Loucy (cell line): ENCODE data around the gene ACAN.

Source experiments
- EZH2phosphoT487 ChIP-seq: fragments of 200-600 bp; IDR thresholded peaks from 2 replicates; pipeline ENCODE4 v1.6.1; 2018; ENCODE audit warnings: antibody characterized with exemption, mild to moderate bottlenecking, moderate library complexity, borderline replicate concordance
- TF ChIP-seq, protein P1 (sequence below): fragments of 200-600 bp; sonication (generic); conservative IDR thresholded peaks from 2 replicates; pipeline ENCODE4 v1.5.1; 2014; ENCODE audit warnings: mild to moderate bottlenecking, antibody characterized with exemption, low read length

DNA sequence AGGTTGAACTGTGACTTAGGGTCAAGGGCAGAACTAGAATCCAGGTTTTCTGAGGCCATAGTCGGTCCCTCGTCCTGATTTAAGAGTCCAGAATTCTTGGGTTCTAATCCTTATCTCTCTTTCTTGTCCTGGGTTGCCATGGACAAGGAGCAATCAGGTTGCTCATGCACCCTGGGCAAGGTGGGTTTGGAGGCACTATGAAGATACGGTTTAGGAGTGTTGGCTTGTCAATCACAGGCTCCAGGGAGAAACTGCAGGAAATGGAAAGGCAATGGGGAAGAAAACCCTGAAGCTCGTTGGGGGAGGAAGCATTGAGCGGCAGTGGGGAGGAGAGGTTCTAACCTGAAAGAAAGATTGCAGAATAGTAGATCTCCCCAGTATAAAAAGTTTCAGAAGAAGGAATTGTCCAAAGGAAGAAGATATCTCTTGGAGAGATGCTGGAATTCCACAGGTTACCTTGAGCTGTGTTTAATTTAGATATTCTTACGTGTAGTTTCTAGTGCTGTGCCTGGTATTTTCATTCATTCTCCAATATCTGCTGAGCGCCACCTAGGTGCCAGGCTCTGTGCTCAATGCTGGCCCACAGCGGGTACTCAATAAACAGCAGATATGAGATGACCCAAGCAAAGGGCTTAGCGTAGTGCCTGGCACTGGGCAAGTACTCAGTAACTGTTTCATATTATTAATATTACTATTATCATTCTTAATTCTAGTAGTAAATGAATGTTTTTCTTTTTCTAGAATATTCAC, 2.0 kb downstream of the ACAN start:
- TF ChIP-seq, protein P1, sequence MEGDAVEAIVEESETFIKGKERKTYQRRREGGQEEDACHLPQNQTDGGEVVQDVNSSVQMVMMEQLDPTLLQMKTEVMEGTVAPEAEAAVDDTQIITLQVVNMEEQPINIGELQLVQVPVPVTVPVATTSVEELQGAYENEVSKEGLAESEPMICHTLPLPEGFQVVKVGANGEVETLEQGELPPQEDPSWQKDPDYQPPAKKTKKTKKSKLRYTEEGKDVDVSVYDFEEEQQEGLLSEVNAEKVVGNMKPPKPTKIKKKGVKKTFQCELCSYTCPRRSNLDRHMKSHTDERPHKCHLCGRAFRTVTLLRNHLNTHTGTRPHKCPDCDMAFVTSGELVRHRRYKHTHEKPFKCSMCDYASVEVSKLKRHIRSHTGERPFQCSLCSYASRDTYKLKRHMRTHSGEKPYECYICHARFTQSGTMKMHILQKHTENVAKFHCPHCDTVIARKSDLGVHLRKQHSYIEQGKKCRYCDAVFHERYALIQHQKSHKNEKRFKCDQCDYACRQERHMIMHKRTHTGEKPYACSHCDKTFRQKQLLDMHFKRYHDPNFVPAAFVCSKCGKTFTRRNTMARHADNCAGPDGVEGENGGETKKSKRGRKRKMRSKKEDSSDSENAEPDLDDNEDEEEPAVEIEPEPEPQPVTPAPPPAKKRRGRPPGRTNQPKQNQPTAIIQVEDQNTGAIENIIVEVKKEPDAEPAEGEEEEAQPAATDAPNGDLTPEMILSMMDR: peak; percentile 33
- no peak for TF ChIP-seq EZH2phosphoT487
